IMR-90 (cell line): ENCODE measurements around the gene PARD3. TPM values are rescaled to one million over a fixed set of nuclear protein-coding genes. Genes with fewer than 3 reads are reported as not detected.

ENCODE experiments used
- ATAC-seq: fragments of 200-7000 bp; cut with Tn5 transposase; 2 replicates; pipeline ENCODE4 v1.9.1; 2020; ENCODE audit warnings: low read depth, mild to moderate bottlenecking, moderate library complexity
- BruUV-seq: library from RNA; stranded (reverse); fragments of 400-500 nt; replicated peaks from 2 replicates; lab custom pipeline; 2021; lab: Mats Ljungman, UMichigan
- CTCF ChIA-PET: fragments of 300-600 bp; formaldehyde crosslinking; extraction: SDS; loops from one replicate; lab custom pipeline; 2021; ENCODE audit warnings: antibody characterized with exemption; lab: Yijun Ruan, JAX
- POLR2A ChIA-PET: fragments of 300-600 bp; sonication (Branson Sonifier 250); formaldehyde crosslinking; loops from one replicate; lab custom pipeline; 2022; ENCODE audit warnings: antibody characterized with exemption; ENCODE audit not compliant: unreplicated experiment; lab: Charles Lee
- DNase-seq: peaks from one replicate; pipeline ENCODE4 v3.0.0; 2013
- H2AFZ ChIP-seq: replicated peaks from 2 replicates; pipeline ENCODE3; 2013; ENCODE audit warnings: low read length, mild to moderate bottlenecking; ENCODE audit not compliant: poor library complexity
- H2AK5ac ChIP-seq: 2 replicates; pipeline ENCODE4 v1.6.1; 2013; ENCODE audit warnings: low read depth, low read length, inconsistent platforms
- H2AK9ac ChIP-seq: replicated peaks from 2 replicates; pipeline ENCODE3; 2013; ENCODE audit warnings: mild to moderate bottlenecking, low read depth, low read length, moderate library complexity; ENCODE audit not compliant: poor library complexity
- H2BK120ac ChIP-seq: 2 replicates; pipeline ENCODE4 v1.6.1; 2013; ENCODE audit warnings: low read depth, low read length, inconsistent platforms
- H2BK15ac ChIP-seq: 3 replicates; pipeline ENCODE4 v1.6.1; 2013; ENCODE audit warnings: low read depth, low read length, inconsistent platforms
- H2BK20ac ChIP-seq: 2 replicates; pipeline ENCODE4 v1.6.1; 2013; ENCODE audit warnings: low read depth, mild to moderate bottlenecking, inconsistent platforms, low read length, moderate library complexity
- H2BK5ac ChIP-seq: 2 replicates; pipeline ENCODE4 v1.6.1; 2013; ENCODE audit warnings: mild to moderate bottlenecking, low read depth, low read length, inconsistent platforms; ENCODE audit not compliant: poor library complexity, severe bottlenecking
- H3K14ac ChIP-seq: replicated peaks from 2 replicates; pipeline ENCODE4 v1.6.1; 2013; ENCODE audit warnings: low read depth, low read length, inconsistent platforms
- H3K18ac ChIP-seq: 2 replicates; pipeline ENCODE4 v1.6.1; 2013; ENCODE audit warnings: low read depth, low read length, control low read depth
- H3K23ac ChIP-seq: 2 replicates; pipeline ENCODE4 v1.6.1; 2013; ENCODE audit warnings: low read depth, low read length, inconsistent platforms
- H3K27ac ChIP-seq: 2 replicates; pipeline ENCODE4 v1.5.1; 2013; ENCODE audit warnings: mild to moderate bottlenecking, control low read depth, low read length; ENCODE audit not compliant: insufficient read depth
- H3K27me3 ChIP-seq: 2 replicates; pipeline ENCODE4 v1.6.1; 2013; ENCODE audit warnings: low read length; ENCODE audit not compliant: control insufficient read depth, insufficient read depth
- H3K36me3 ChIP-seq: 2 replicates; pipeline ENCODE4 v1.6.1; 2013; ENCODE audit warnings: low read length, mixed read lengths; ENCODE audit not compliant: control insufficient read depth, insufficient read depth
- H3K4ac ChIP-seq: 2 replicates; pipeline ENCODE4 v1.6.1; 2013; ENCODE audit warnings: low read depth, low read length, inconsistent platforms
- H3K4me1 ChIP-seq: 2 replicates; pipeline ENCODE4 v1.6.1; 2013; ENCODE audit warnings: low read length, mixed read lengths; ENCODE audit not compliant: control insufficient read depth, insufficient read depth
- H3K4me2 ChIP-seq: 2 replicates; pipeline ENCODE4 v1.6.1; 2013; ENCODE audit warnings: low read depth, mild to moderate bottlenecking, control low read depth, low read length, moderate library complexity
- H3K4me3 ChIP-seq: 2 replicates; pipeline ENCODE4 v1.5.1; 2013; ENCODE audit warnings: low read depth, mild to moderate bottlenecking, control low read depth, low read length, moderate library complexity; ENCODE audit not compliant: insufficient read depth
- H3K56ac ChIP-seq: 2 replicates; pipeline ENCODE4 v1.6.1; 2013; ENCODE audit warnings: low read length, inconsistent platforms; ENCODE audit not compliant: insufficient read depth; ENCODE audit errors: extremely low read depth
- H3K79me1 ChIP-seq, 2 experiments: 2 replicates each; pipeline ENCODE4 v1.6.1; 2013; ENCODE audit warnings: low read length in 2 of 2, inconsistent platforms in 1 of 2, low read depth in 1 of 2
- H3K9ac ChIP-seq: 2 replicates; pipeline ENCODE4 v1.6.1; 2013; ENCODE audit warnings: low read depth, low read length, control low read depth
- H3K9me1 ChIP-seq: 2 replicates; pipeline ENCODE4 v1.6.1; 2013; ENCODE audit warnings: low read length, inconsistent platforms; ENCODE audit not compliant: insufficient read depth
- H3K9me3 ChIP-seq: 2 replicates; pipeline ENCODE4 v1.6.1; 2013; ENCODE audit warnings: low read length; ENCODE audit not compliant: control insufficient read depth, insufficient read depth
- H4K20me1 ChIP-seq: 2 replicates; pipeline ENCODE4 v1.6.1; 2013; ENCODE audit warnings: low read length, inconsistent platforms; ENCODE audit not compliant: insufficient read depth
- H4K5ac ChIP-seq: 2 replicates; pipeline ENCODE4 v1.6.1; 2013; ENCODE audit warnings: mild to moderate bottlenecking, low read depth, low read length, control low read depth
- H4K8ac ChIP-seq, 2 experiments: 2 replicates each; pipeline ENCODE4 v1.6.1; 2013; ENCODE audit warnings: low read depth in 2 of 2, low read length in 2 of 2, control low read depth in 1 of 2, inconsistent platforms in 1 of 2
- H4K91ac ChIP-seq: 2 replicates; pipeline ENCODE4 v1.6.1; 2013; ENCODE audit warnings: low read depth, low read length, inconsistent platforms; ENCODE audit not compliant: insufficient read depth
- BHLHE40 ChIP-seq: fragments of 150-350 bp; IDR thresholded peaks from 2 replicates; pipeline ENCODE4 v1.6.1; 2016; ENCODE audit warnings: mild to moderate bottlenecking, low read depth, low read length
- CEBPB ChIP-seq: IDR thresholded peaks from 2 replicates; pipeline ENCODE4 v1.6.1; 2012; ENCODE audit warnings: low read depth, low read length, improper control_type of control experiment
- ELK1 ChIP-seq: fragments of 150-350 bp; IDR thresholded peaks from 2 replicates; pipeline ENCODE4 v1.6.1; 2016; ENCODE audit warnings: low read depth, mild to moderate bottlenecking, low read length, moderate library complexity, borderline replicate concordance
- FOS ChIP-seq: fragments of 150-350 bp; IDR thresholded peaks from 2 replicates; pipeline ENCODE4 v1.6.1; 2016; ENCODE audit warnings: low read depth, low read length
- MAFK ChIP-seq: IDR thresholded peaks from 2 replicates; pipeline ENCODE4 v1.6.1; 2012; ENCODE audit warnings: low read depth, low read length, improper control_type of control experiment
- MAZ ChIP-seq: IDR thresholded peaks from 2 replicates; pipeline ENCODE4 v1.6.1; 2012; ENCODE audit warnings: low read depth, mild to moderate bottlenecking, low read length, improper control_type of control experiment, moderate library complexity, borderline replicate concordance
- MXI1 ChIP-seq: IDR thresholded peaks from 2 replicates; pipeline ENCODE4 v1.6.1; 2012; ENCODE audit warnings: low read depth, mild to moderate bottlenecking, low read length, moderate library complexity, borderline replicate concordance
- NFE2L2 ChIP-seq: fragments of 150-350 bp; IDR thresholded peaks from 2 replicates; pipeline ENCODE4 v1.6.1; 2016; ENCODE audit warnings: low read depth, mild to moderate bottlenecking, low read length
- POLR2A ChIP-seq: IDR thresholded peaks from 2 replicates; pipeline ENCODE4 v1.6.1; 2012; ENCODE audit warnings: mild to moderate bottlenecking, low read depth, low read length
- RAD21 ChIP-seq: IDR thresholded peaks from 2 replicates; pipeline ENCODE4 v1.6.1; 2012; ENCODE audit warnings: low read length, improper control_type of control experiment
- RCOR1 ChIP-seq: IDR thresholded peaks from 2 replicates; pipeline ENCODE4 v1.6.1; 2012; ENCODE audit warnings: mild to moderate bottlenecking, low read length, improper control_type of control experiment; ENCODE audit not compliant: insufficient replicate concordance
- RFX5 ChIP-seq: IDR thresholded peaks from 2 replicates; pipeline ENCODE4 v1.8.0; 2012; ENCODE audit warnings: low read depth, mild to moderate bottlenecking, low read length, moderate library complexity
- SMC3 ChIP-seq: fragments of 150-350 bp; IDR thresholded peaks from 2 replicates; pipeline ENCODE4 v1.6.1; 2016; ENCODE audit warnings: low read depth, mild to moderate bottlenecking, antibody characterized with exemption, low read length, moderate library complexity
- USF2 ChIP-seq: fragments of 150-350 bp; IDR thresholded peaks from 2 replicates; pipeline ENCODE4 v1.6.1; 2017; ENCODE audit warnings: mild to moderate bottlenecking, antibody characterized with exemption, low read length, low read depth
- WGBS, 2 experiments: methylation state at CpG; one replicate each; pipeline versions ENCODE4 v1.1.5 to v1.1.7; 2013; ENCODE audit warnings: missing lambda C conversion rate in 2 of 2; ENCODE audit not compliant: insufficient read length in 1 of 2; ENCODE audit errors: extremely low coverage in 2 of 2; 5-methylcytosine and 5-hydroxymethylcytosine counted together
- dilution Hi-C: fragments of 300-500 bp; cut with HindIII; formaldehyde crosslinking; loops from one replicate; pipeline ENCODE4 v1.14.3; 2018; ENCODE audit warnings: low sequenced_read_pairs; ENCODE audit not compliant: unreplicated experiment
- in situ Hi-C: fragments of 300-500 bp; cut with MboI; formaldehyde crosslinking; loops from 3 replicates; pipeline ENCODE4 v1.14.3; 2019; ENCODE audit warnings: low sequenced_read_pairs, inconsistent platforms, mixed read lengths
- intact Hi-C: fragments of 100-400 bp; cut with micrococcal nuclease; formaldehyde crosslinking; loops from 2 replicates; pipeline ENCODE4 v1.10.0; 2022
- polyA plus RNA-seq, 3 experiments: library from polyadenylated mRNA; depleted of rRNA; stranded (reverse); fragments of >200 nt; gene quantifications; 2 replicates each; pipeline ENCODE4 v1.2.3, GENCODE V29; 2012; ENCODE audit warnings: low replicate concordance in 1 of 3
- total RNA-seq: library from RNA; depleted of rRNA; stranded (reverse); fragments of >200 nt; gene quantifications from 2 replicates; pipeline ENCODE4 v1.2.3, GENCODE V29; 2012

PARD3 gene
- total and polyA plus RNA-seq, 2 of the 4 experiments (the other 2 are of a cell fraction): 14.6 to 37.5 TPM

GRCh38 chr10:34746094-34746493, 69.0 kb downstream of the PARD3 start:
- Histone ChIP-seq H3K27ac (no peak overlapping the region), H3K9ac (no peak overlapping the region), H2BK15ac (no peak overlapping the region), H2AK5ac (no peak overlapping the region), H4K5ac (no peak overlapping the region), H3K4me3 (no peak overlapping the region), H3K9me3 (no peaks in the 10 kb centered on the region), H3K27me3 (no peaks in the 10 kb centered on the region), H4K8ac (no peak overlapping the region), H4K20me1 (peaks cover 11% of the 10 kb centered on the region; the same call in 1 of the 2 replicates), H2BK120ac (no peak overlapping the region), H4K91ac (no peak overlapping the region), H3K79me1 (peaks cover 42 to 61% of the 10 kb centered on the region in 2 experiments), H2BK20ac (no peak overlapping the region), H3K4me1 (peaks cover 2% of the 10 kb centered on the region; the same call in 1 of the 2 replicates), H3K56ac (no peak overlapping the region), H3K9me1 (peaks cover 10% of the 10 kb centered on the region; the same call in 1 of the 2 replicates), H3K36me3 (no peaks in the 10 kb centered on the region), H2BK5ac (no peak overlapping the region), H3K23ac (no peak overlapping the region), H2AK9ac (no peak overlapping the region), H3K14ac (no peak overlapping the region), H3K4me2 (no peak overlapping the region), H3K18ac (no peak overlapping the region), H3K4ac (no peak overlapping the region), H2AFZ (no peak overlapping the region)
- no peak for TF ChIP-seq POLR2A
- no peak for TF ChIP-seq ELK1
- TF ChIP-seq BHLHE40: no peak
- no peak for TF ChIP-seq RAD21
- no peak for TF ChIP-seq MAZ
- TF ChIP-seq USF2: no peak
- no peak for TF ChIP-seq SMC3
- no peak for TF ChIP-seq MXI1
- TF ChIP-seq FOS: no peak
- TF ChIP-seq NFE2L2: no peak
- TF ChIP-seq RFX5: no peak
- TF ChIP-seq CEBPB: no peak
- no peak for TF ChIP-seq MAFK
- TF ChIP-seq RCOR1: no peak
- DNase-seq (no peak), ATAC-seq (no peak)
- no TSS peak for BruUV-seq
- in situ Hi-C loops: no loop called here
- intact Hi-C loops: no loop called here
- ChIA-PET CTCF (interaction anchor here (0.5 to 1.1 kb wide), 2 partner anchors 13 to 288 kb away, joined by 3 to 4 read pairs; no protein-coding TSS in a partner anchor), POLR2A (interaction anchor here (0.6 kb wide), 1 partner anchor 14 kb away, joined by 3 read pairs; no protein-coding TSS in a partner anchor)
- dilution Hi-C loops: no loop called here
- WGBS, 2 experiments: no CpG with 5 or more reads among the region's 4 CpGs
